Small intestine (tissue), 7 donors: ENCODE results near the gene KIAA0930. TPM values are rescaled to one million over a fixed set of nuclear protein-coding genes. Genes with fewer than 3 reads are reported as not detected.
A peak's percentile ranks its signal among the peaks of the same experiment; 100 is the strongest.
"Not testable (repeated sequence)": the region's sequence is repeated elsewhere in the genome, so short reads cannot be mapped to it uniquely, and the experiment has no call there.

Source experiments
- DNase-seq, 2 donors: peaks; one replicate each; pipeline versions ENCODE4 v3.0.0 to v3.0.0-alpha.2; 2013
- FAIRE-seq: peaks from 2 replicates; lab custom pipeline; 2012; peaks lifted over from hg19 to GRCh38; lab: Jason Lieb, UNC
- H3K27ac ChIP-seq, 3 donors: one replicate each; pipeline ENCODE4 v1.5.1; 2013; ENCODE audit warnings: low read length in 2 of 3, mild to moderate bottlenecking in 2 of 3, control low read depth in 1 of 3, inconsistent platforms in 1 of 3, low read depth in 1 of 3, moderate library complexity in 1 of 3
- H3K27me3 ChIP-seq, 3 donors: one replicate each; pipeline ENCODE4 v1.6.1; 2013; ENCODE audit warnings: low read length in 3 of 3, inconsistent platforms in 1 of 3; ENCODE audit not compliant: control insufficient read depth in 3 of 3, insufficient read depth in 3 of 3
- H3K36me3 ChIP-seq, 3 donors: one replicate each; pipeline ENCODE4 v1.6.1; 2013; ENCODE audit warnings: low read length in 3 of 3, inconsistent platforms in 1 of 3, low read depth in 1 of 3, mild to moderate bottlenecking in 1 of 3, moderate library complexity in 1 of 3; ENCODE audit not compliant: control insufficient read depth in 3 of 3, insufficient read depth in 2 of 3
- H3K4me1 ChIP-seq, 3 donors: one replicate each; pipeline ENCODE4 v1.6.1; 2013; ENCODE audit warnings: low read length in 2 of 3, inconsistent platforms in 1 of 3, low read depth in 1 of 3, mild to moderate bottlenecking in 1 of 3, moderate library complexity in 1 of 3; ENCODE audit not compliant: control insufficient read depth in 3 of 3, insufficient read depth in 2 of 3
- H3K4me3 ChIP-seq, 3 donors: one replicate each; pipeline ENCODE4 v1.5.1; 2013; ENCODE audit warnings: low read length in 3 of 3, control low read depth in 1 of 3, inconsistent platforms in 1 of 3, low read depth in 1 of 3, mild to moderate bottlenecking in 1 of 3, moderate library complexity in 1 of 3
- H3K9me3 ChIP-seq, 2 donors: one replicate each; pipeline ENCODE4 v1.6.1; 2013; ENCODE audit warnings: low read depth in 1 of 2, low read length in 1 of 2; ENCODE audit not compliant: control insufficient read depth in 2 of 2, insufficient read depth in 1 of 2
- WGBS, 3 donors: extraction: QIAGEN DNeasy Blood & Tissue Kit; methylation state at CpG; one replicate each; pipeline ENCODE4 v1.1.7; 2013; 5-methylcytosine and 5-hydroxymethylcytosine counted together
- polyA plus RNA-seq, 4 donors: library from polyadenylated mRNA; stranded (reverse) in 3 of 4; unstranded in 1 of 4; fragments of 200-250 nt in 3 of 4; fragments of 120-200 nt in 1 of 4; gene quantifications; one replicate each; pipeline versions ENCODE4 v1.2.1 to v1.2.3, GENCODE V29; 2013
- donor health status: healthy with polysubstance abuse.
- donor health status: control.
- donor health status: control.
- donor health status: Bipolar disorder and iron deficiency.
- donor health status: healthy.

Gene KIAA0930
- polyA plus RNA-seq, 4 donors, result 19.3 to 29.0 (median 26.0) TPM

DNA sequence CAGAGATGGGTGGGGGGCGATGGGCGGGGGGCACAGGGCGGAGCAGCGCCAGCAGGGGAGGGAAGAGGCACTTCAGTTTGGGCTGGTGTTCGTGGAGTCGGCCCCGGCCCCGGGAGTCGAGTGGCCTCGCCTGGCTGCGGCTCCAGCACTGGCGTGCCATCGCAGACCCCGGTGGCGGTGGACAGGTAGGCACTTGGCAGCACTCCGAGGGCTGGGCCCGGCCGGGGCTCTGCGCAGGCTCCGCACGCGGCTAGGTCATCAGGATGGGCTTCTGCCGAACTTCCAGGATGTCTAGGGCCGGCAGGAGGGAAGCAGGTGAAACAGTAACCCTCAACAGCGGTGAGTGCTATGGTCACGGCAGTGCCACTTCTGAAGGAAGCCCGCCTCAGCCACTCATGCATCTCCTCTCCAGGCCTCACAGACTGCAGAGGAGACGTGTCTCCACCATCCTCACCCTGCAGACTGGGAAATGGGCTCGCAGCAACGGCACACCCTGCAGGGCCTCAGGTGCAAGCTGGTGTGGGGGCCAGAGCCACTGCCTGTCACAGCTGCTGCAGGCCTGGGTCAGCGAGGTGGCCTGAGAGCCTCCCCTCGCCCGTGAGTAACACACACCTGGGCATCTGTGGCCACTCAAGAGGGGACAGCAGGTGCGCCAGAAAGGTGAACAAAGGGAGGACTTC, 43.6 kb downstream of the KIAA0930 start:
- Histone ChIP-seq H3K9me3 (no peaks in the 10 kb centered on the region), H3K4me3 (no peak overlapping the region), H3K27me3 (no peaks in the 10 kb centered on the region), H3K4me1 (peaks cover 0 to 9% (median 0%) of the 10 kb centered on the region in 3 donors), H3K27ac (no peak overlapping the region), H3K36me3 (peaks cover 0 to 67% (median 11%) of the 10 kb centered on the region in 3 donors)
- 91 to 94% (median 91%) methylated on average over 33 to 34 of the region's 34 CpGs for WGBS, 3 donors
- FAIRE-seq (no peak), DNase-seq (no peak)

DNA sequence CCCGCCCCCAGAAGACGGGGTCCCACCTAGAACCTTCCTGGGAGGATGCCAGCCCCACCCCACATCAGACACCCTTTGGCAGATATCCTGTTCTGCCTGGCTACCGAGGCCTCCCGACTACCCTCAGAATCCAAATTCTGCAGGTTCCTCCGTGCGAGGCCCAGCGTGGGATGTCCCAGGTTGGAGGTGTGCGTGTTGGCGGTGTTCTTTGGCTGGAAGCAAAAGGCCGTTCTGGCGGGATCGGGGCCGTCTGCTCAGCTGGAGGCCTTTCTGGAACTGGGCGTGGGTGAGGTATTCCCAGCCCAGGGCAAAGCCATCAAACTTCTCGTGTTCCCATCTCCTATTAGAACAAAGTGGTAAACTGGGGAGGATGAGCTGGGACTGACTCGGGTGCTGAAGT, 44.4 kb downstream of the KIAA0930 start:
- peaks cover 0 to 9% (median 0%) of the 10 kb centered on the region in 3 donors for H3K4me1 ChIP-seq
- H3K27me3 ChIP-seq, result no peaks in the 10 kb centered on the region
- no peak overlapping the region for H3K27ac ChIP-seq
- H3K36me3 ChIP-seq, result peaks cover 0 to 63% (median 11%) of the 10 kb centered on the region in 3 donors
- DNase-seq, result no peak
- no peak overlapping the region for H3K4me3 ChIP-seq
- WGBS, 3 donors, result 91 to 93% (median 92%) methylated on average over 16 of the region's 16 CpGs
- no peaks in the 10 kb centered on the region for H3K9me3 ChIP-seq
- no peak for FAIRE-seq

DNA sequence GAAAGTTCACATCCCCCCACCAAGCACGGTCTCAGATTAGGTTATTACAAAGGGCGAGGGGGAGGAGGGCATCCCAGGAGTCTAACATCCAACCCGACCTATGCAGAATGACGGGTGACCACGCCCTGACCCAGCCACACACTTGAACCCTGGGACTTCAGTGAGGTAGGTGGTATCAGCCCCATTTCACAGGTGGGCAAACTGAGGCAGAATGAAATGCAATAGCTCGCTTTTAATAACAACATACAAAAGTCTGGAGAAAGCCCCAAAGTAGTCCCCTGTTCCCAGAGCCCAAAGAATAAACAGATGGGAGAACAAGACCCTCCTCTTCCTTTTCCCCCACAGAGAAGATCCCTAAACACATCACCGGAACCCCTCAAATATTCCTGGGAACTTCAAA, 45.1 kb downstream of the KIAA0930 start:
- FAIRE-seq (no peak), DNase-seq (no peak)
- Histone ChIP-seq H3K27me3 (no peaks in the 10 kb centered on the region), H3K4me1 (peaks cover 0 to 9% (median 0%) of the 10 kb centered on the region in 3 donors), H3K4me3 (no peak overlapping the region), H3K36me3 (peaks cover 0 to 56% (median 11%) of the 10 kb centered on the region in 3 donors), H3K27ac (no peak overlapping the region), H3K9me3 (no peaks in the 10 kb centered on the region)
- 84 to 91% (median 88%) methylated on average over 7 of the region's 7 CpGs for WGBS, 3 donors

DNA sequence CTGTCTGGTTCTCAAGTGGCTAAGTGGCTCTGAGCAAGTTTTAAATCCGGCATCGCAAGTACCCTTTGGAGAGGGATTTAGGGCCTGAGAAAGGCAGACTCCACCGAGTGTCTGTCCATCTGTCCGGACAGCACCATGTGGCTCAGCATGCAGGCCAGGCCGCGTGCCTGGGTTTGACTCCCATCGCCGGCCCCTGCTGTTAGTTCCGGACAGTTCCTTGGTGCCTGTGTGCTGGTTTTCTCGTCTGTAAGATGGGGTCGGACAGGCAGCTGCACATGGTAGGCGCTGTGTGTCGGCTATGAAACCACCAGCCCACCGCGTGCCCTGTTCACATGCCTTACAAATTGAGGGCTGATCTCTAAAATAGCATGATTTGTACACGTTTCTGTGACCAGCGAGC, 46.0 kb downstream of the KIAA0930 start:
- no peak for FAIRE-seq
- Histone ChIP-seq H3K27me3 (no peaks in the 10 kb centered on the region), H3K27ac (no peak overlapping the region), H3K4me3 (no peak overlapping the region), H3K9me3 (no peaks in the 10 kb centered on the region), H3K4me1 (peaks cover 0 to 9% (median 0%) of the 10 kb centered on the region in 3 donors), H3K36me3 (peaks cover 0 to 47% (median 11%) of the 10 kb centered on the region in 3 donors)
- DNase-seq, result no peak
- 90 to 93% (median 92%) methylated on average over 17 of the region's 17 CpGs for WGBS, 3 donors

DNA sequence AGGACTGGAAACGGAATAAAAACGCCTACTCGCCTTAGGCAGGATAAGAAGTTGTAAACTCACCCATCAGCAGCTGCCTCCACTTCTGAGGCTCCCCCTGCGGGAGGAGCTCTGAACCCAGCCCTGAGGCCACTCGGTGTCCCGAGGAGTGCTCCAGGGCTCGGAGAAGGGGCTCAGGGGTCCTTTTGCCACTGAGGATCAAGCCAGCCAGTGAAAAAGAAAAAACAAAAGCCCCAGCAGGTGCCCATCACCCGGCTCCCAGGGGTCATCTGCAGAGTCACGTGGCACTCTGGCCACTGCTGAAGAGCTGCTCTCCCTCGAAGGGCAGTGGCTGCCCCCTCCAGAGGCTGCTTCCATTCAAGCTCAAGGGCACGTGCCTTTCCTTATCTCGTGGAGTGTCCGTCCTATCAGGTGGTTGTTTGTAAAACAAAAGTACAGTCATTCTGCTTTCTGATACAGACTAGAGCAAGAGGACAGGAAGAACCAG, 48.0 kb downstream of the KIAA0930 start:
- Histone ChIP-seq H3K27ac (no peak overlapping the region), H3K4me1 (peaks cover 0 to 9% (median 0%) of the 10 kb centered on the region in 3 donors), H3K36me3 (peaks cover 1 to 37% (median 8%) of the 10 kb centered on the region in 3 donors), H3K4me3 (no peak overlapping the region), H3K9me3 (no peaks in the 10 kb centered on the region), H3K27me3 (no peaks in the 10 kb centered on the region)
- FAIRE-seq (no peak), DNase-seq (peak in 1 of 2 donors; percentile 51)
- 30 to 53% (median 48%) methylated on average over 13 of the region's 13 CpGs for WGBS, 3 donors

DNA sequence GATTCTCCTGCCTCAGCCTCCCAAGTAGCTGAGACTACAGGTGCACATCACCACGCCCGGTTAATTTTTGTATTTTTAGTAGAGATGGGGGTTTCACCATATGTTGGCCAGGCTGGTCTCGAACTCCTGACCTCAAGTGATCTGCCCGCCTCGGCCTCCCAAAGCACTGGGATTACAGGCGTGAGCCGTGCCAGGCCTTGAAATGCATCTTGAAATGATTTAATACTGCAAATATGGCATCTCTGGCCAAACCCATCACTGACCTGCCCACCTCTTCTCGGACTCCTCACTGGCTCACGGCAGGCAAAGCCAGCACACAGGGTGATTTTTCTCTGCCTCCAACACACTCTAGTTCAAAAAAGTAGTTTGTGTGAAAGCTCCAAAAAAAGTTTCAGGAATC, 48.9 kb downstream of the KIAA0930 start:
- FAIRE-seq, result not testable (repeated sequence)

DNA sequence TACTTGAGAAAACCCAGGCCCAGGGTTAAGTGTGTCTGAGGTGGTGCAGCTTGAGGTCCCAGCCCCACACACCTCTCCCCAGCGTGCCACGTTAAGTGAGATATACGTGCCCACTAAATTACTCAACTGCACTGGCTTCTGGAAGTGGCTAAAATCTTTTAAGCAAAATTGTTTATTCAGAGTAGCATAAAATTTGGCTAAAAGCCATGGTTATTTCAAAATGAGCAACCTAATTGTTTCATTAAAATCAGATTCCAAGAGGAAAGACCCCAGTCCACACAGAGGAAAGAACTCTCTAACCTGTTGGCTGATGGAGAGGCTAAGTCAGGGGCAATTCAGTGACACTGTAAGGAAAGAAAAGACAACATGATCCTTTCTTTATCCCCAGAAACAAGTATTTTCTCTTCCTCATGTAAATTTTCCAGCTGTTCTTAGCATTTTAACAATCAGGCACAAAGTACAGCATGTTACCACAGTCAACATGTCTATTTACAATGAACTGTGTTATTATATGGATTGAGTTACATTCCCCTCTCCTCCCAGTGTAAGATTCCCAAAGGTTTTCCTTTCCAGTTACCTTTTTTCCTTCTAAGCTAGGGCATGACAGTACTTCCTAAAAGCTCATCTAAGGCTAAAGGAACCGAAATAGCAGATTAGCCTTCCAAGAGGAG, 50.4 kb downstream of the KIAA0930 start:
- peaks cover under 1 to 18% (median 7%) of the 10 kb centered on the region in 3 donors for H3K36me3 ChIP-seq
- H3K9me3 ChIP-seq, result no peaks in the 10 kb centered on the region
- H3K4me1 ChIP-seq, result peaks cover 0 to 9% (median 0%) of the 10 kb centered on the region in 3 donors
- H3K27ac ChIP-seq, result no peak overlapping the region
- H3K4me3 ChIP-seq, result no peak overlapping the region
- no peaks in the 10 kb centered on the region for H3K27me3 ChIP-seq
- 74 to 85% (median 80%) methylated on average over 4 of the region's 4 CpGs for WGBS, 3 donors
- FAIRE-seq (no peak), DNase-seq (no peak)

More for the DNA sequence above, 48.9 kb downstream of the KIAA0930 start:
- not testable (repeated sequence) for DNase-seq, H3K4me1 ChIP-seq, H3K9me3 ChIP-seq, H3K4me3 ChIP-seq, H3K27ac ChIP-seq, H3K27me3 ChIP-seq
- WGBS, 3 donors, result 85 to 91% (median 88%) methylated on average over 9 of the region's 9 CpGs
- peaks cover 1 to 27% (median 6%) of the 10 kb centered on the region in 3 donors for H3K36me3 ChIP-seq

DNA sequence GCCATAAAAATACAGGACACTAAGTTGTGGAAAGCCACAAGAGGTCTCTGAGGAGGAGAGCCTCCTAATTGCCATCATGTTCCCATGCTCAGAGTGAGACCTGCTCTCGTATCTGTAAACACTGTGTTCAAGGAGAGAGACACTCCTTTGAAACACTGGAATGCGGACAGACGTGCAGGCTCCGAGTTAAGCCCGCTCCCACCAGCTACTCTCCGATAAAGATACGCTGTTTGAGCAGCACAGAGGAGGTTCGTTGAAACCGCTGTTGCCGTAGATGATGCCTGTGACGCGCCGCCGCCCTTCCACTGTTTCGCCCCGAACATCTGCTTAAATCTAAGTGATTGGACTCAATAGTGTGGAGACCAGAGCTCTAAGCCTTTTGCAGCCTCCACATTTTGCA, 51.9 kb downstream of the KIAA0930 start:
- Histone ChIP-seq H3K9me3 (no peaks in the 10 kb centered on the region), H3K36me3 (peaks cover 7 to 18% (median 9%) of the 10 kb centered on the region in 3 donors), H3K27ac (no peak overlapping the region), H3K27me3 (no peaks in the 10 kb centered on the region), H3K4me1 (peaks cover 0 to 9% (median 0%) of the 10 kb centered on the region in 3 donors), H3K4me3 (no peak overlapping the region)
- FAIRE-seq, result no peak
- WGBS, 3 donors, result 77 to 88% (median 79%) methylated on average over 16 of the region's 16 CpGs
- no peak for DNase-seq
